HG03159 (cell line): ENCODE measurements around the gene PSMB7.

ENCODE experiments used
- ATAC-seq: cut with Tn5 transposase; IDR thresholded peaks from one replicate; pipeline ENCODE4 v1.9.1; 2021; ENCODE audit warnings: mild to moderate bottlenecking, moderate library complexity; ENCODE audit not compliant: unreplicated experiment

Gene PSMB7

GRCh38 chr9:124384846-124385245 lies 30.4 kb downstream of the PSMB7 start:
- no peak for ATAC-seq

- no peak for ATAC-seq
These were observed 31.0 kb downstream of the PSMB7 start for GRCh38 chr9:124384210-124384609.

GRCh38 chr9:124381170-124381945 lies 33.9 kb downstream of the PSMB7 start:
- ATAC-seq: no peak

- ATAC-seq: no peak
These were observed 37.5 kb downstream of the PSMB7 start for GRCh38 chr9:124377551-124378406.

- no peak for ATAC-seq
These were observed 38.9 kb downstream of the PSMB7 start for GRCh38 chr9:124376329-124376728.

GRCh38 chr9:124375726-124376125 lies 39.5 kb downstream of the PSMB7 start:
- no peak for ATAC-seq

- ATAC-seq: no peak
These were observed 41.4 kb downstream of the PSMB7 start for GRCh38 chr9:124373851-124374250.

GRCh38 chr9:124373386-124373785 lies 41.9 kb downstream of the PSMB7 start:
- ATAC-seq: no peak

GRCh38 chr9:124372038-124372437 lies 43.2 kb downstream of the PSMB7 start:
- ATAC-seq: no peak

GRCh38 chr9:124370896-124371582 lies 44.2 kb downstream of the PSMB7 start:
- no peak for ATAC-seq

- no peak for ATAC-seq
These were observed 45.9 kb downstream of the PSMB7 start for GRCh38 chr9:124369231-124369797.

- no peak for ATAC-seq
These were observed 46.5 kb downstream of the PSMB7 start for GRCh38 chr9:124368692-124369091.

- no peak for ATAC-seq
These were observed 48.6 kb downstream of the PSMB7 start for GRCh38 chr9:124366476-124367220.

GRCh38 chr9:124365036-124365435 lies 50.2 kb downstream of the PSMB7 start:
- no peak for ATAC-seq

- no peak for ATAC-seq
These were observed 51.1 kb downstream of the PSMB7 start for GRCh38 chr9:124364141-124364540.

- no peak for ATAC-seq
These were observed 51.7 kb downstream of the PSMB7 start for GRCh38 chr9:124363326-124364096.

GRCh38 chr9:124361128-124361527 lies 54.1 kb downstream of the PSMB7 start:
- ATAC-seq: no peak

GRCh38 chr9:124359855-124360678 lies 55.2 kb downstream of the PSMB7 start:
- ATAC-seq: no peak

- no peak for ATAC-seq
These were observed 55.8 kb downstream of the PSMB7 start for GRCh38 chr9:124359426-124359825.
